ENCODE data around the gene ABHD17A. TPM values are rescaled to one million over a fixed set of nuclear protein-coding genes. Genes with fewer than 3 reads are reported as not detected.

ABHD17A gene
- polyA plus RNA-seq, 1 donor (not counting 4 experiments of a cell fraction or from before 2014, with no cell fraction given): 27.2 TPM

GRCh38 chr19:1884291-1884718, 991 bp downstream of the ABHD17A start:
- Histone ChIP-seq H2AFZ (ENCODE audit: control insufficient read depth, low read length) (no peak overlapping the region), H3K9ac (ENCODE audit: control insufficient read depth, extremely low read depth, insufficient read depth, low read length) (peak overlapping the region; percentile 84), H3K4me3 (ENCODE audit: control insufficient read depth in 2 of 3, extremely low read depth in 1 of 3, insufficient read depth in 2 of 3, low read depth in 1 of 3, low read length in 3 of 3) (peak overlapping the region; percentile 68 to 80 (median 80)), H3K4me1 (ENCODE audit: control insufficient read depth, extremely low read depth, insufficient read depth, low read length) (peaks cover 24% of the 10 kb centered on the region), H3K36me3 (ENCODE audit: control insufficient read depth in 2 of 2, extremely low read depth in 1 of 2, insufficient read depth in 2 of 2, low read length in 2 of 2) (peaks cover 5 to 11% of the 10 kb centered on the region in 2 experiments), H4K20me1 (ENCODE audit: control insufficient read depth, extremely low read depth, insufficient read depth, low read length) (peaks cover 25% of the 10 kb centered on the region), H3K27me3 (ENCODE audit: control insufficient read depth, extremely low read depth, insufficient read depth, low read length) (no peaks in the 10 kb centered on the region), H3K9me1 (ENCODE audit: control insufficient read depth, extremely low read depth, insufficient read depth, low read length) (peaks cover 6% of the 10 kb centered on the region), H3K27ac (ENCODE audit: control insufficient read depth, insufficient read depth, low read length) (peak overlapping the region; percentile 64), H3K4me2 (ENCODE audit: control insufficient read depth, extremely low read depth, insufficient read depth, low read depth, low read length) (peak overlapping the region; percentile 96), H3K79me2 (ENCODE audit: control insufficient read depth, insufficient read depth, low read length) (peaks cover 47% of the 10 kb centered on the region), H3K9me3 (ENCODE audit: control insufficient read depth, low read depth, low read length) (no peaks in the 10 kb centered on the region)
- DNase-seq (ENCODE audit: low read depth, low spot score): no peak
- dilution Hi-C loops (cut with MboI; ENCODE audit: extremely low pct_ligation_motif_present, low sequenced_read_pairs): no loop called here
- TF ChIP-seq, protein P1, sequence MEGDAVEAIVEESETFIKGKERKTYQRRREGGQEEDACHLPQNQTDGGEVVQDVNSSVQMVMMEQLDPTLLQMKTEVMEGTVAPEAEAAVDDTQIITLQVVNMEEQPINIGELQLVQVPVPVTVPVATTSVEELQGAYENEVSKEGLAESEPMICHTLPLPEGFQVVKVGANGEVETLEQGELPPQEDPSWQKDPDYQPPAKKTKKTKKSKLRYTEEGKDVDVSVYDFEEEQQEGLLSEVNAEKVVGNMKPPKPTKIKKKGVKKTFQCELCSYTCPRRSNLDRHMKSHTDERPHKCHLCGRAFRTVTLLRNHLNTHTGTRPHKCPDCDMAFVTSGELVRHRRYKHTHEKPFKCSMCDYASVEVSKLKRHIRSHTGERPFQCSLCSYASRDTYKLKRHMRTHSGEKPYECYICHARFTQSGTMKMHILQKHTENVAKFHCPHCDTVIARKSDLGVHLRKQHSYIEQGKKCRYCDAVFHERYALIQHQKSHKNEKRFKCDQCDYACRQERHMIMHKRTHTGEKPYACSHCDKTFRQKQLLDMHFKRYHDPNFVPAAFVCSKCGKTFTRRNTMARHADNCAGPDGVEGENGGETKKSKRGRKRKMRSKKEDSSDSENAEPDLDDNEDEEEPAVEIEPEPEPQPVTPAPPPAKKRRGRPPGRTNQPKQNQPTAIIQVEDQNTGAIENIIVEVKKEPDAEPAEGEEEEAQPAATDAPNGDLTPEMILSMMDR (optimal IDR thresholded peaks at IDR 0.05 in 1 of 3, IDR thresholded peaks at IDR 0.05 in 1 of 3, conservative IDR thresholded peaks at IDR 0.05 in 1 of 3; ENCODE audit: extremely low read depth in 1 of 3, insufficient read depth in 2 of 3, low read length in 3 of 3): no peak
- no peak for TF ChIP-seq EZH2 (IDR thresholded peaks at IDR 0.05; ENCODE audit: low read length)
- FAIRE-seq: no peak

GRCh38 chr19:1883784-1884183, 1.5 kb downstream of the ABHD17A start:
- no peak overlapping the region for H3K27ac ChIP-seq (ENCODE audit: control insufficient read depth, insufficient read depth, low read length)
- FAIRE-seq (no peak), DNase-seq (ENCODE audit: low read depth, low spot score) (no peak)
- H3K4me3 ChIP-seq (ENCODE audit: control insufficient read depth in 2 of 3, extremely low read depth in 1 of 3, insufficient read depth in 2 of 3, low read depth in 1 of 3, low read length in 3 of 3): peak overlapping the region; percentile 68 to 80 (median 80)
- peaks cover 24% of the 10 kb centered on the region for H3K4me1 ChIP-seq (ENCODE audit: control insufficient read depth, extremely low read depth, insufficient read depth, low read length)
- no peak overlapping the region for H2AFZ ChIP-seq (ENCODE audit: control insufficient read depth, low read length)
- H3K9me1 ChIP-seq (ENCODE audit: control insufficient read depth, extremely low read depth, insufficient read depth, low read length): peaks cover 6% of the 10 kb centered on the region
- H3K36me3 ChIP-seq (ENCODE audit: control insufficient read depth in 2 of 2, extremely low read depth in 1 of 2, insufficient read depth in 2 of 2, low read length in 2 of 2): peaks cover 5 to 11% of the 10 kb centered on the region in 2 experiments
- TF ChIP-seq, protein P1 (optimal IDR thresholded peaks at IDR 0.05 in 1 of 3, IDR thresholded peaks at IDR 0.05 in 1 of 3, conservative IDR thresholded peaks at IDR 0.05 in 1 of 3; ENCODE audit: extremely low read depth in 1 of 3, insufficient read depth in 2 of 3, low read length in 3 of 3): no peak
- no peak for TF ChIP-seq EZH2 (IDR thresholded peaks at IDR 0.05; ENCODE audit: low read length)
- H3K79me2 ChIP-seq (ENCODE audit: control insufficient read depth, insufficient read depth, low read length): peaks cover 47% of the 10 kb centered on the region
- no peaks in the 10 kb centered on the region for H3K27me3 ChIP-seq (ENCODE audit: control insufficient read depth, extremely low read depth, insufficient read depth, low read length)
- dilution Hi-C loops (cut with MboI; ENCODE audit: extremely low pct_ligation_motif_present, low sequenced_read_pairs): no loop called here
- H3K9ac ChIP-seq (ENCODE audit: control insufficient read depth, extremely low read depth, insufficient read depth, low read length): peak overlapping the region; percentile 84
- H3K4me2 ChIP-seq (ENCODE audit: control insufficient read depth, extremely low read depth, insufficient read depth, low read depth, low read length): peak overlapping the region; percentile 96
- H4K20me1 ChIP-seq (ENCODE audit: control insufficient read depth, extremely low read depth, insufficient read depth, low read length): peaks cover 25% of the 10 kb centered on the region
- H3K9me3 ChIP-seq (ENCODE audit: control insufficient read depth, low read depth, low read length): no peaks in the 10 kb centered on the region
